HepG2 (cell line): ENCODE results near the gene MYLK. TPM values are rescaled to one million over a fixed set of nuclear protein-coding genes. Genes with fewer than 3 reads are reported as not detected.

Experiments used
- ATAC-seq: fragments of 200-7000 bp; cut with Tn5 transposase; 3 replicates; pipeline ENCODE4 v1.9.1; 2020; ENCODE audit warnings: mild to moderate bottlenecking, moderate library complexity
- BruUV-seq: library from RNA; stranded (reverse); fragments of 400-500 nt; replicated peaks from 2 replicates; lab custom pipeline; 2021; lab: Mats Ljungman, UMichigan
- CTCF ChIA-PET: fragments of 300-600 bp; formaldehyde crosslinking; extraction: SDS; loops from one replicate; lab custom pipeline; 2021; ENCODE audit warnings: low total read pairs, inconsistent platforms, low intra/inter-chr PET ratio; lab: Yijun Ruan, JAX
- POLR2A ChIA-PET: fragments of 350-600 bp; sonication (Branson Sonifier 250); formaldehyde crosslinking; loops from one replicate; lab custom pipeline; 2020; ENCODE audit warnings: antibody characterized with exemption, inconsistent platforms; lab: Yijun Ruan, JAX
- DNase-seq: peaks from one replicate; pipeline ENCODE4 v3.0.0-alpha.2; 2015; ENCODE audit warnings: low spot score
- FAIRE-seq: peaks from 3 replicates; lab custom pipeline; 2011; peaks lifted over from hg19 to GRCh38; lab: Jason Lieb, UNC
- H2AFZ ChIP-seq: one replicate; pipeline ENCODE4 v1.6.1; 2011; ENCODE audit warnings: low read length, inconsistent platforms
- H3K27ac ChIP-seq: fragments of 300-600 bp; 3 replicates; pipeline ENCODE4 v1.8.0; 2011; ENCODE audit warnings: mixed run types, mild to moderate bottlenecking, mixed read lengths, low read length, inconsistent platforms; ENCODE audit not compliant: insufficient read depth; ENCODE audit errors: extremely low read length
- H3K27me3 ChIP-seq, 2 experiments: fragments of 200-600 bp in 1 of 2; 2 replicates in 1 of 2; 3 replicates in 1 of 2; pipeline versions ENCODE4 v1.6.0 to v1.8.0; 2011; ENCODE audit warnings: low read length in 2 of 2, mild to moderate bottlenecking in 2 of 2, moderate library complexity in 2 of 2, inconsistent platforms in 1 of 2; ENCODE audit not compliant: insufficient read depth in 2 of 2, control insufficient read depth in 1 of 2
- H3K36me3 ChIP-seq, 2 experiments: fragments of 200-600 bp in 1 of 2; replicated peaks in 1 of 2; 2 replicates in 1 of 2; 3 replicates in 1 of 2; pipeline versions ENCODE4 v1.5.1 to v1.8.0; 2011; ENCODE audit warnings: low read length in 2 of 2, inconsistent platforms in 1 of 2; ENCODE audit not compliant: insufficient read depth in 2 of 2, control insufficient read depth in 1 of 2
- H3K4me1 ChIP-seq: 2 replicates; pipeline ENCODE4 v1.5.1; 2012; ENCODE audit warnings: low read length, inconsistent platforms; ENCODE audit not compliant: insufficient read depth
- H3K4me2 ChIP-seq: 2 replicates; pipeline ENCODE4 v1.6.0; 2011; ENCODE audit warnings: low read depth, low read length, inconsistent platforms
- H3K4me3 ChIP-seq, 3 experiments: fragments of 200-600 bp in 1 of 3; sonication (generic), shearing (Covaris generic) in 1 of 3; replicated peaks in 1 of 3; 2 replicates each; pipeline ENCODE4 v1.5.1; 2011 to 2016; ENCODE audit warnings: low read length in 3 of 3, inconsistent platforms in 2 of 3, low read depth in 2 of 3, mild to moderate bottlenecking in 2 of 3, control low read depth in 1 of 3, mixed read lengths in 1 of 3; ENCODE audit not compliant: insufficient read depth in 1 of 3
- H3K79me2 ChIP-seq: one replicate; pipeline ENCODE4 v1.6.1; 2011; ENCODE audit warnings: low read length, inconsistent platforms; ENCODE audit not compliant: insufficient read depth
- H3K9ac ChIP-seq: 2 replicates; pipeline ENCODE4 v1.6.0; 2011; ENCODE audit warnings: mild to moderate bottlenecking, low read depth, low read length, inconsistent platforms; ENCODE audit not compliant: insufficient read depth
- H3K9me3 ChIP-seq: 2 replicates; pipeline ENCODE4 v1.5.1; 2012; ENCODE audit warnings: mild to moderate bottlenecking, low read length
- H4K20me1 ChIP-seq: 2 replicates; pipeline ENCODE4 v1.6.0; 2011; ENCODE audit warnings: inconsistent platforms, mild to moderate bottlenecking, low read length, moderate library complexity; ENCODE audit not compliant: insufficient read depth
- ARNTL ChIP-seq: sonication (generic); formaldehyde crosslinking; IDR thresholded peaks from 2 replicates; pipeline ENCODE4 v1.4.0; 2020; ENCODE audit warnings: mild to moderate bottlenecking, missing genetic modification reagents
- CENPBD1 ChIP-seq: sonication (generic); formaldehyde crosslinking; IDR thresholded peaks from 2 replicates; pipeline ENCODE4 v1.8.0; 2022; ENCODE audit warnings: missing genetic modification reagents, low read depth, mild to moderate bottlenecking, borderline replicate concordance
- MTF1 ChIP-seq: sonication (generic); formaldehyde crosslinking; IDR thresholded peaks from 2 replicates; pipeline ENCODE4 v1.5.0; 2020; ENCODE audit warnings: missing genetic modification reagents
- PATZ1 ChIP-seq: sonication (generic); formaldehyde crosslinking; IDR thresholded peaks from 2 replicates; pipeline ENCODE4 v1.4.0; 2020; ENCODE audit warnings: missing genetic modification reagents
- TAF1 ChIP-seq: sonication (generic); formaldehyde crosslinking; IDR thresholded peaks from 2 replicates; pipeline ENCODE4 v1.4.0; 2020; ENCODE audit warnings: missing genetic modification reagents
- ZNF562 ChIP-seq: sonication (generic); formaldehyde crosslinking; IDR thresholded peaks from 2 replicates; pipeline ENCODE4 v1.8.0; 2022; ENCODE audit warnings: missing genetic modification reagents, borderline replicate concordance
- ZNF749 ChIP-seq: sonication (generic); formaldehyde crosslinking; IDR thresholded peaks from 2 replicates; pipeline ENCODE4 v1.8.0; 2022; ENCODE audit warnings: mild to moderate bottlenecking, missing genetic modification reagents, moderate library complexity, borderline replicate concordance
- WGBS: methylation state at CpG from one replicate; pipeline ENCODE4 v1.1.6; 2017; ENCODE audit warnings: low lambda C conversion rate; 5-methylcytosine and 5-hydroxymethylcytosine counted together
- in situ Hi-C: cut with HindIII; loops from 2 replicates; pipeline ENCODE4 v1.10.0; 2017; ENCODE audit warnings: low pct_unique_long_range_greater_than_20kb; ENCODE audit not compliant: extremely low pct_ligation_motif_present
- intact Hi-C: fragments of 100-400 bp; cut with micrococcal nuclease; formaldehyde crosslinking; loops from one replicate; pipeline ENCODE4 v1.10.0; 2022; ENCODE audit not compliant: unreplicated experiment
- polyA plus RNA-seq, 8 experiments: library from polyadenylated mRNA; depleted of rRNA in 3 of 8; stranded (reverse) in 7 of 8; unstranded in 1 of 8; fragments of >200 nt; fragmentation: Illumina TruSeq in 4 of 8; extraction: Trizol in 4 of 8; gene quantifications; 2 replicates each; pipeline versions ENCODE4 v1.2.1 to v1.2.3, GENCODE V29; 2011 to 2016; ENCODE audit warnings: low read depth in 4 of 8, missing spikeins in 1 of 8, mixed read lengths in 1 of 8; ENCODE audit not compliant: insufficient read depth in 1 of 8
- total RNA-seq, 5 experiments: library from RNA; depleted of rRNA; stranded (reverse); fragments of >200 nt; fragmentation: Illumina TruSeq; extraction: Trizol; gene quantifications; 2 replicates each; pipeline ENCODE4 v1.2.3, GENCODE V29; 2016; ENCODE audit warnings: low read depth in 1 of 5
- TF ChIP-seq, protein P1 (sequence below): sonication (generic); formaldehyde crosslinking; IDR thresholded peaks from 2 replicates; pipeline ENCODE4 v1.4.0; 2020; ENCODE audit warnings: missing genetic modification reagents, mild to moderate bottlenecking, borderline replicate concordance

The MYLK gene
- total and polyA plus RNA-seq, 2 of the 13 experiments (the other 11 are each of a cell fraction or from before 2014, with no cell fraction given), result 10.6 to 34.9 TPM

DNA sequence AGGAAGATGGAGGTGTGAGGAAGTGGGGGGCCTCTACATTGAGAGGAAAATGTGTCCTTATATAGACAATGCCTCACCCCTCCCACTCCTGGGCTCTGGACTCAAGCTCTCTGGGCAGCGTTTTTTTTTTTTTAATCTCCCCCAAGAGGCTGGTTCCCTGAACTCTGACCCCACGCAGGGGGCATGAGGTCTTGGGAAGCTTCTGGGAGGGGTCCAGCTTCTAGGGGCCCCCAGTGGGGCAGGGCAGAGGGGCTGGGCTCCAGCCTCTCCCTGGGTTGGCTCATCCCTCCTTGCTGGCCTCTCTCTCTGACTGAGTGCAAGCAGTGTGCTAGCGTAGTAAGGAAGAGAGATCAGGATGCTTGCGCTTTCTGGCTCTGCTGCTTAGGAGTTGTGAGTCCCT lies 197.9 kb downstream of the MYLK start:
- Histone ChIP-seq H3K9me3 (no peaks in the 10 kb centered on the region), H3K27ac (no peak overlapping the region), H3K4me1 (peaks cover 29% of the 10 kb centered on the region), H3K36me3 (peaks cover 11 to 39% of the 10 kb centered on the region in 2 experiments; a peak in 4 of 5 replicates), H4K20me1 (no peaks in the 10 kb centered on the region), H3K79me2 (no peaks in the 10 kb centered on the region), H3K27me3 (no peaks in the 10 kb centered on the region), H3K4me3 (no peak overlapping the region)
- intact Hi-C loops (no loop called here), in situ Hi-C loops (no loop called here)
- ATAC-seq, result no peak
- no peak for FAIRE-seq
- CTCF ChIA-PET, result no interaction called here
- no peak for DNase-seq
- POLR2A ChIA-PET, result interaction anchor here (0.7 kb wide), 2 partner anchors 16 to 33 kb away, joined by 3 read pairs; no protein-coding TSS in a partner anchor
- TF ChIP-seq PATZ1 (CRISPR knock-in tag) (0 out of 2 replicates have a peak, but pooled peaks have one; percentile 15), ARNTL (no peak)
- TF ChIP-seq, all 625 proteins: peak for 1
- no peak overlapping the region for H3K9ac ChIP-seq
- WGBS, result 85% methylated on average over 4 of the region's 4 CpGs
- H2AFZ ChIP-seq, result no peak overlapping the region
- BruUV-seq, result no TSS peak
- no peak overlapping the region for H3K4me2 ChIP-seq

DNA sequence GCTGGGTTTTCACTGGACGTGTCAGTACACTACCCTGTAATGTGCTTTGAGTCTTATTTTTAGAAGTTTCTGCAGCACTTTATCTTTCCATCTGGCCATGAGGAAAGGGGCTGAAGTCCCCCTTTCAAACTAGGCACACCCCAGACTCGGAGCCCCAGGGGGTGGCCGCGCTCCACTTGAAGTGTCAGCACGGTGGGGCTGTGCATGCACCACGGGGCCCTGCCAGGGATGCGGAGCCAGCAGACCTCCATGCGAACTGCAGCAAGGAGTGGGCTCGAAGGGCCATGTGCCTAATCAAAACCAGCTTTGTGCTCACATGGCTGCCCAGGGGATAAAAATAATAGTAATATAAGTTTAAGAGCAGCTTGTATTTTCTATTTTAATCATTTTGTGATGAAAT lies 198.4 kb downstream of the MYLK start:
- H3K9me3 ChIP-seq, result no peaks in the 10 kb centered on the region
- H3K9ac ChIP-seq, result no peak overlapping the region
- intact Hi-C loops (no loop called here), in situ Hi-C loops (no loop called here)
- ChIA-PET CTCF (no interaction called here), POLR2A (interaction anchor here (0.7 kb wide), 2 partner anchors 16 to 32 kb away, joined by 3 read pairs; no protein-coding TSS in a partner anchor)
- BruUV-seq, result no TSS peak
- no peak overlapping the region for H3K27ac ChIP-seq
- 97% methylated on average over 8 of the region's 9 CpGs for WGBS
- no peak overlapping the region for H3K4me2 ChIP-seq
- DNase-seq, result no peak
- no peaks in the 10 kb centered on the region for H3K27me3 ChIP-seq
- H3K79me2 ChIP-seq, result no peaks in the 10 kb centered on the region
- no peak overlapping the region for H3K4me3 ChIP-seq
- H2AFZ ChIP-seq, result no peak overlapping the region
- no peak for ATAC-seq
- peaks cover 12 to 38% of the 10 kb centered on the region in 2 experiments; a peak in 4 of 5 replicates for H3K36me3 ChIP-seq
- FAIRE-seq, result no peak
- no peaks in the 10 kb centered on the region for H4K20me1 ChIP-seq
- H3K4me1 ChIP-seq, result peaks cover 29% of the 10 kb centered on the region
- TF ChIP-seq, protein P1, sequence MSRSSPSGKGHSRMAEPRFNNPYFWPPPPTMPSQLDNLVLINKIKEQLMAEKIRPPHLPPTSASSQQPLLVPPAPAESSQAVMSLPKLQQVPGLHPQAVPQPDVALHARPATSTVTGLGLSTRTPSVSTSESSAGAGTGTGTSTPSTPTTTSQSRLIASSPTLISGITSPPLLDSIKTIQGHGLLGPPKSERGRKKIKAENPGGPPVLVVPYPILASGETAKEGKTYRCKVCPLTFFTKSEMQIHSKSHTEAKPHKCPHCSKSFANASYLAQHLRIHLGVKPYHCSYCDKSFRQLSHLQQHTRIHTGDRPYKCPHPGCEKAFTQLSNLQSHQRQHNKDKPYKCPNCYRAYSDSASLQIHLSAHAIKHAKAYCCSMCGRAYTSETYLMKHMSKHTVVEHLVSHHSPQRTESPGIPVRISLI (CRISPR knock-in tag), result no peak
- TF ChIP-seq ZNF562 (CRISPR knock-in tag) (no peak), TAF1 (CRISPR knock-in tag) (no peak), CENPBD1 (CRISPR knock-in tag) (no peak), ZNF749 (no peak), MTF1 (CRISPR knock-in tag) (no peak)
